ENCODE data around the gene SYNE1.

The SYNE1 gene

DNA sequence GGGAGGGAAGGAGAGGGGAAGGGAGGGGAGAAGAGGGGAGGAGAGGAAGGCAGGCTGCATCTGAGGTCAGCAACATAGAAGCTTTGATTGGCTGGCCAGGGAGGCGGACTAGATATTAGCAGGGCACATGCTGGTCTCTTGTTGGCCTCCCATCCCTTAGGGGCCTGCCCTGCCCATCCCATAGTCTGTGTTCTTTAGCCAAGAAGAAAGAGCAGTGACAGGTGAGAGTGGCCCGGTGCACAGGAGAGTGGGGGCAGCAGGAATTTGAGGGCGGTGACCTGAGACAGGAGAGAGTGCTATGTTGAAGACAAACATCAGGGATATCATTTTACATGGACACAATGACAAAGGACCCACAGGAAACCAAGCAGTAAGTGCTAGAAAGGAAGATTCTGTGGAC, 413.5 kb downstream of the SYNE1 start:
- H3K27ac ChIP-seq, result no peak overlapping the region
- TF ChIP-seq ZFX (IDR thresholded peaks at IDR 0.05) (no peak), CTCF (conservative IDR thresholded peaks at IDR 0.05) (no peak)

DNA sequence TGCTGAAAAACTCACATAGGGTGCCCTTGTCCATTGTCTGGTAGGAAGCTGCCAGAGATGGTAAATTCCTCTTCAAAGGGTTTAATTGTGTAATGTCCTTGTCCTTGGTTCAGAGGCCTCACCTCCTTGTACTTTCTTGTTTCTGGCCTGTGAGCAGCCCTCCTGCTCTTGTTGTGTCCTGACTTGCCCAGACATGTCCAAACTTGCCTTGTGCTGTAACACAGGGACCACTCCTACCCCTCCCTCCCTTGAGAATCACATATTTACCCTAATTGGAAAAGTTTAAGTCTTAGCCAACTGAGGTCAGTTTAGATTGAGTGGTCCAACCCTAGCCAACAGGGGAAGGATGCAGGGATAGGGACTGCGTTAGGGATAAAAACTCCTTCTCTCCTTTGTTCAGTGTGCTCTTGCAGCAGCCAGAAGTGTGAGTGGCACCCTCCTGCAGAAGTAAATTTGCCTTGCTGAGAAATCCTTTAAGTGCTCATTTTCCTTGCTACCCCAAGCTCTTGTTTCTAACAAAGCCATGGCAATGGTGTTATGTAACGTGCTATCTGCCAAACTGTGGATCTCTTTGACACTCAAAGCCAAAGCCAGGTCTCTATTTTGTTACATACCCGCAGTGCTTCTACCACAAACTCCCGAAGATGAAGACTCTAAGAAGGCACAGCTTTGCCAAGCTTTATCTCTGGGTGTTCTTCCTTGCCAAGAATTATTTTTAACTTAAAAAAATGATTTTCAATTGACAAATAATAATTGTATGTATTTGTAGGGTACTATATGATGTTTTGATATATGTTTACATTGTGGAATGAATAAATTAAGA, 415.1 kb downstream of the SYNE1 start:
- TF ChIP-seq ZFX (IDR thresholded peaks at IDR 0.05) (no peak), CTCF (conservative IDR thresholded peaks at IDR 0.05) (no peak)

GRCh38 chr6:152220786-152221185, 416.4 kb downstream of the SYNE1 start:
- no peak overlapping the region for H3K27ac ChIP-seq
- TF ChIP-seq ZFX (IDR thresholded peaks at IDR 0.05) (no peak), CTCF (conservative IDR thresholded peaks at IDR 0.05) (no peak)

More for the DNA sequence above, 415.1 kb downstream of the SYNE1 start:
- H3K27ac ChIP-seq, result no peak overlapping the region

DNA sequence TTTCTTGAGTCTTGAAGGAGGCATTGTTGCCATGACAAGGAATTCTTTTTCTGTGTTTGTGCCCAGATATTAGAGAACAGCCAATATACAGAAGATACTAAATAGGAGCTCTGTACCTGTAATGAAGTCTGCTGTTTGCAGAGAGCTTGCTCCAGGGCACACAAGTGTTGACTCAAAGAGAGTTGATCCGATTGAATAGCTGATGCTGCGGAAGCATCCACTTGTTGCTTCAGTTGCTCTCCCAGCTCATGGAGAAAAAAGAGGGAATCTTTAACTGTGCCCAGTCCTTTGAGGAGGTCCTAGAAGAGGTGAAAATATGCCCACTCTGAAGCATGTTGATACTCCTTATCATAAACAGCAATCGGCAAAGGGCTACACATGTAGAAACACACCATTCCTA, 418.3 kb downstream of the SYNE1 start:
- TF ChIP-seq ZFX (IDR thresholded peaks at IDR 0.05) (no peak), CTCF (conservative IDR thresholded peaks at IDR 0.05) (no peak)

GRCh38 chr6:152212437-152212836, 424.7 kb downstream of the SYNE1 start:
- TF ChIP-seq CTCF (conservative IDR thresholded peaks at IDR 0.05) (no peak), ZFX (IDR thresholded peaks at IDR 0.05) (no peak)
- H3K27ac ChIP-seq, result no peak overlapping the region

More for the DNA sequence above, 418.3 kb downstream of the SYNE1 start:
- no peak overlapping the region for H3K27ac ChIP-seq

- H3K27ac ChIP-seq, result no peak overlapping the region
- TF ChIP-seq ZFX (IDR thresholded peaks at IDR 0.05) (no peak), CTCF (conservative IDR thresholded peaks at IDR 0.05) (no peak)
These were observed 428.0 kb downstream of the SYNE1 start for GRCh38 chr6:152209211-152209610.

DNA sequence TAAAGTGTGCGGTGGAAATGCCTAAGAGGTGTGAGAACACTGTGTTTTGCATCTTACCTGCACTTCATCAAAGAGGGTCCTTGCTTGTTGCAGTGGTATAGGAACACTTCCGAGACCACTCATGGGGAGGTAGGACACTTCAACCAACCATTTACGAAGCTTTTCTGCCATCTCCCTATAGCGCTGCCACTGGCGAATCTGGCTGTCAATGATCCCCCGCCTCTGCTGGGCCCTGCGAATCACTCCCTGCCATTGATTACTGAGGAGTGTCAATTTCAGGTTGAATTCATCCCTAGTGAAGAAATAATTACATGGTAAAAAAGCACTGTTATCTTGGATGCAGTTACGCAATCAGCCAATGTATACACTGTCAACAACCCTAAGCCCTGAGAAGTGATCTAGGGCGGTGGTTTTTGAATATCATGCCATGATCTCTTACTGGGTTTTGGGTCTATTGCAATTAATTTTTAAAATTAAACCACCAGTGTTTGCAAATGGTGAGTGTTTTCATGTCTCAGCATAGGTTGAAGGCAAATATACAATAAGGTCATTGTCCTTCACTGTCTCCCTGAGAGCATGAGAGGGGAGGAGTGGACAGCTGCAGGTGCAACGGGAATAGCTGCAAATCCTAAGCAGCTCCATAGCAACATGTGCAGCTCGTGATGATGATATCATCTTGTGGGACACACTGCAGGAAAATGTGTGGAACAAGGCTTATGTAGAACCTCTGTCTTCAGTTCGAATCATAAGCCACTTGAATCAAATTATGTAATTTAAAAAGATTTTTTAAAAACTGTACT, 429.0 kb downstream of the SYNE1 start:
- no peak overlapping the region for H3K27ac ChIP-seq

More for the DNA sequence above, 429.0 kb downstream of the SYNE1 start:
- TF ChIP-seq CTCF (conservative IDR thresholded peaks at IDR 0.05) (no peak), ZFX (IDR thresholded peaks at IDR 0.05) (no peak)

Measured in C4-2B (cell line).